HepG2 (cell line): ENCODE results near the gene EIF4H. TPM values are rescaled to one million over a fixed set of nuclear protein-coding genes. Genes with fewer than 3 reads are reported as not detected.

Experiments used
- ATF7 ChIP-seq, 2 experiments: fragments of 450-650 bp in 1 of 2; sonication (generic) in 1 of 2; formaldehyde crosslinking in 1 of 2; IDR thresholded peaks; 2 replicates each; pipeline versions ENCODE4 v1.4.0 to v1.6.1; 2016 to 2020; ENCODE audit warnings: antibody characterized with exemption in 1 of 2, mild to moderate bottlenecking in 1 of 2, missing genetic modification reagents in 1 of 2
- BRD4 ChIP-seq: sonication (generic); formaldehyde crosslinking; IDR thresholded peaks from 2 replicates; pipeline ENCODE4 v1.4.0; 2020; ENCODE audit warnings: missing genetic modification reagents
- CHCHD3 ChIP-seq: sonication (generic); formaldehyde crosslinking; IDR thresholded peaks from 2 replicates; pipeline ENCODE4 v1.8.0; 2022; ENCODE audit warnings: mild to moderate bottlenecking, missing genetic modification reagents, moderate library complexity
- DZIP1 ChIP-seq: sonication (generic); formaldehyde crosslinking; IDR thresholded peaks from 2 replicates; pipeline ENCODE4 v1.5.0; 2020; ENCODE audit warnings: mild to moderate bottlenecking, missing genetic modification reagents
- GATAD1 ChIP-seq: IDR thresholded peaks from 2 replicates; pipeline ENCODE4 v1.6.1; 2016; ENCODE audit warnings: missing genetic modification reagents, missing compliant biosample characterization
- HNRNPUL1 ChIP-seq: fragments of 200-400 bp; formaldehyde crosslinking; IDR thresholded peaks from 2 replicates; pipeline ENCODE4 v1.6.1; 2017; ENCODE audit warnings: low read depth, mild to moderate bottlenecking, low read length, moderate library complexity
- KLF15 ChIP-seq: sonication (generic); formaldehyde crosslinking; IDR thresholded peaks from 2 replicates; pipeline ENCODE4 v1.8.1; 2023; ENCODE audit warnings: borderline replicate concordance, mild to moderate bottlenecking, inconsistent platforms, missing genetic modification reagents, mixed read lengths
- MBNL3 ChIP-seq: fragments of 250-450 bp; sonication (Bioruptor Pico); conservative IDR thresholded peaks from 2 replicates; pipeline ENCODE4 v1.8.0; 2022; ENCODE audit warnings: mild to moderate bottlenecking, inconsistent platforms
- NAIF1 ChIP-seq: sonication (generic); formaldehyde crosslinking; IDR thresholded peaks from 2 replicates; pipeline ENCODE4 v1.5.0; 2020; ENCODE audit warnings: mild to moderate bottlenecking, missing genetic modification reagents, borderline replicate concordance
- NBN ChIP-seq: fragments of 450-650 bp; conservative IDR thresholded peaks from 2 replicates; pipeline ENCODE4 v1.6.1; 2017
- RELA ChIP-seq: sonication (generic); formaldehyde crosslinking; IDR thresholded peaks from 2 replicates; pipeline ENCODE4 v1.4.0; 2020; ENCODE audit warnings: missing genetic modification reagents
- SAFB2 ChIP-seq: sonication (generic); formaldehyde crosslinking; IDR thresholded peaks from 2 replicates; pipeline ENCODE4 v1.5.1; 2020; ENCODE audit warnings: missing genetic modification reagents, low read depth, mild to moderate bottlenecking, borderline replicate concordance
- SMARCE1 ChIP-seq: fragments of 450-650 bp; IDR thresholded peaks from 2 replicates; pipeline ENCODE4 v1.6.1; 2017; ENCODE audit warnings: borderline replicate concordance
- SUZ12 ChIP-seq: fragments of 150-350 bp; IDR thresholded peaks from 2 replicates; pipeline ENCODE4 v1.6.1; 2014; ENCODE audit warnings: low read depth, low read length
- ZBTB46 ChIP-seq: sonication (generic); formaldehyde crosslinking; IDR thresholded peaks from 2 replicates; pipeline ENCODE4 v1.4.0; 2020; ENCODE audit warnings: mild to moderate bottlenecking, missing genetic modification reagents, borderline replicate concordance
- ZFP90 ChIP-seq: sonication (generic); formaldehyde crosslinking; IDR thresholded peaks from 2 replicates; pipeline ENCODE4 v1.8.0; 2022; ENCODE audit warnings: missing genetic modification reagents, mild to moderate bottlenecking, inconsistent platforms, borderline replicate concordance
- ZNF232 ChIP-seq: sonication (generic); formaldehyde crosslinking; IDR thresholded peaks from 2 replicates; pipeline ENCODE4 v1.4.0; 2020; ENCODE audit warnings: missing genetic modification reagents, borderline replicate concordance
- ZNF333 ChIP-seq: sonication (generic); formaldehyde crosslinking; IDR thresholded peaks from 2 replicates; pipeline ENCODE4 v1.4.0; 2020; ENCODE audit warnings: mild to moderate bottlenecking, missing genetic modification reagents, borderline replicate concordance
- ZNF343 ChIP-seq: sonication (generic); formaldehyde crosslinking; IDR thresholded peaks from 2 replicates; pipeline ENCODE4 v1.4.0; 2020; ENCODE audit warnings: mild to moderate bottlenecking, missing genetic modification reagents
- ZNF354B ChIP-seq: sonication (generic); formaldehyde crosslinking; IDR thresholded peaks from 2 replicates; pipeline ENCODE4 v1.8.0; 2022; ENCODE audit warnings: mild to moderate bottlenecking, missing genetic modification reagents
- ZNF382 ChIP-seq: sonication (generic); formaldehyde crosslinking; IDR thresholded peaks from 2 replicates; pipeline ENCODE4 v1.5.0; 2020; ENCODE audit warnings: missing genetic modification reagents, mild to moderate bottlenecking, borderline replicate concordance
- ZNF543 ChIP-seq: sonication (generic); formaldehyde crosslinking; IDR thresholded peaks from 2 replicates; pipeline ENCODE4 v1.4.0; 2020; ENCODE audit warnings: mild to moderate bottlenecking, missing genetic modification reagents
- ZNF550 ChIP-seq: sonication (generic); formaldehyde crosslinking; IDR thresholded peaks from 2 replicates; pipeline ENCODE4 v1.4.0; 2020; ENCODE audit warnings: mild to moderate bottlenecking, missing genetic modification reagents, borderline replicate concordance
- ZNF562 ChIP-seq: sonication (generic); formaldehyde crosslinking; IDR thresholded peaks from 2 replicates; pipeline ENCODE4 v1.8.0; 2022; ENCODE audit warnings: missing genetic modification reagents, borderline replicate concordance
- ZNF674 ChIP-seq: sonication (generic); formaldehyde crosslinking; IDR thresholded peaks from 2 replicates; pipeline ENCODE4 v1.5.0; 2020; ENCODE audit warnings: low read depth, mild to moderate bottlenecking, missing genetic modification reagents
- ZNF75D ChIP-seq: sonication (generic); formaldehyde crosslinking; IDR thresholded peaks from 2 replicates; pipeline ENCODE4 v1.8.1; 2023; ENCODE audit warnings: missing genetic modification reagents, mild to moderate bottlenecking, borderline replicate concordance
- polyA plus RNA-seq, 8 experiments: library from polyadenylated mRNA; depleted of rRNA in 3 of 8; stranded (reverse) in 7 of 8; unstranded in 1 of 8; fragments of >200 nt; fragmentation: Illumina TruSeq in 4 of 8; extraction: Trizol in 4 of 8; gene quantifications; 2 replicates each; pipeline versions ENCODE4 v1.2.1 to v1.2.3, GENCODE V29; 2011 to 2016; ENCODE audit warnings: low read depth in 4 of 8, missing spikeins in 1 of 8, mixed read lengths in 1 of 8; ENCODE audit not compliant: insufficient read depth in 1 of 8
- total RNA-seq, 5 experiments: library from RNA; depleted of rRNA; stranded (reverse); fragments of >200 nt; fragmentation: Illumina TruSeq; extraction: Trizol; gene quantifications; 2 replicates each; pipeline ENCODE4 v1.2.3, GENCODE V29; 2016; ENCODE audit warnings: low read depth in 1 of 5

Gene EIF4H
- total and polyA plus RNA-seq, 2 of the 13 experiments (the other 11 are each of a cell fraction or from before 2014, with no cell fraction given): 232 to 321 TPM

GRCh38 chr7:74173866-74174605 is at the start of gene EIF4H (continued):
- no peak for TF ChIP-seq HNRNPUL1
- TF ChIP-seq NBN: no peak
- TF ChIP-seq SAFB2 (CRISPR knock-in tag): 0 out of 2 replicates have a peak, but pooled peaks have one; percentile 43
- TF ChIP-seq ZNF343 (CRISPR knock-in tag): no peak
- no peak for TF ChIP-seq ZNF354B (CRISPR knock-in tag)
- no peak for TF ChIP-seq MBNL3 (CRISPR knock-in tag)
- TF ChIP-seq ZBTB46: no peak
- no peak for TF ChIP-seq ZNF543 (CRISPR knock-in tag)
- TF ChIP-seq ATF7 (IDR thresholded peaks at IDR 0.05): no peak
- TF ChIP-seq ATF7 (CRISPR knock-in tag; IDR thresholded peaks at IDR 0.05): peak; percentile 55; the same call in 1 of the 2 replicates
- no peak; the same call in 1 of the 2 replicates for TF ChIP-seq CHCHD3 (CRISPR knock-in tag)
- TF ChIP-seq BRD4 (CRISPR knock-in tag): peak; percentile 73
- TF ChIP-seq SMARCE1: no peak
- 0 out of 2 replicates have a peak, but pooled peaks have one; percentile 46 for TF ChIP-seq NAIF1
- no peak for TF ChIP-seq ZNF674 (CRISPR knock-in tag)
- no peak for TF ChIP-seq ZNF75D (CRISPR knock-in tag)
- TF ChIP-seq RELA: no peak
- TF ChIP-seq ZNF232 (CRISPR knock-in tag): peak; percentile 42; the same call in 1 of the 2 replicates
- TF ChIP-seq ZNF550 (CRISPR knock-in tag): no peak
- TF ChIP-seq GATAD1 (CRISPR knock-in tag): peak; percentile 73
- TF ChIP-seq ZNF382 (CRISPR knock-in tag): no peak
- TF ChIP-seq ZFP90 (CRISPR knock-in tag): no peak
- peak; percentile 81; the same call in 1 of the 2 replicates for TF ChIP-seq ZNF333 (CRISPR knock-in tag)
- no peak for TF ChIP-seq ZNF562 (CRISPR knock-in tag)
- peak; percentile 81; the same call in 1 of the 2 replicates for TF ChIP-seq KLF15
- TF ChIP-seq DZIP1 (CRISPR knock-in tag): no peak
- TF ChIP-seq SUZ12: no peak
